Right lobe of liver (tissue), 4 donors: ENCODE results near the gene BCL2.

Experiments used
- CTCF ChIP-seq, 4 donors: fragments of 200-600 bp in 3 of 4; fragments of 450-650 bp in 1 of 4; IDR thresholded peaks; one replicate each; pipeline versions ENCODE4 v1.5.1 to v1.8.0; 2016 to 2022; ENCODE audit warnings: antibody characterized with exemption in 4 of 4, mild to moderate bottlenecking in 2 of 4
- POLR2A ChIP-seq: fragments of 450-650 bp; IDR thresholded peaks from one replicate; pipeline ENCODE4 v1.6.1; 2017; ENCODE audit warnings: antibody characterized with exemption, mild to moderate bottlenecking
- donor health status: DM: no; HTN: no; CAD: no.
- donor health status: DM: no; HTN: no; CAD: no.
- donor health status: DM: no; HTN: yes; CAD: no.

- TF ChIP-seq CTCF (IDR thresholded peaks at IDR 0.05) (no peak), POLR2A (no peak)
Measured at GRCh38 chr18:63348508-63349136, 29.1 kb upstream of the BCL2 start.
